Lower leg skin (tissue), 3 donors: ENCODE results near the gene SLC17A3.

ENCODE experiments used
- CTCF ChIP-seq, 3 donors: fragments of 450-650 bp; IDR thresholded peaks; one replicate each; pipeline ENCODE4 v1.5.1; 2016; ENCODE audit warnings: antibody characterized with exemption in 3 of 3, mild to moderate bottlenecking in 3 of 3, moderate library complexity in 2 of 3
- POLR2A ChIP-seq, 2 donors: fragments of 450-650 bp; IDR thresholded peaks; one replicate each; pipeline ENCODE4 v1.6.1; 2016 to 2017; ENCODE audit warnings: antibody characterized with exemption in 2 of 2, mild to moderate bottlenecking in 1 of 2, moderate library complexity in 1 of 2

GRCh38 chr6:25892877-25893276 lies 18.8 kb upstream of the SLC17A3 start:
- TF ChIP-seq CTCF (IDR thresholded peaks at IDR 0.05) (no peak), POLR2A (IDR thresholded peaks at IDR 0.05) (no peak)
